T-helper 2 cell treated with Interferon-gamma antibody and Interleukin-4, amounts not matched to agents 100 ng/mL and 5 ng/mL, for 36 hours (primary cell): ENCODE results near the gene NFATC2. TPM values are rescaled to one million over a fixed set of nuclear protein-coding genes. Genes with fewer than 3 reads are reported as not detected.

ENCODE experiments used
- intact Hi-C: fragments of 100-400 bp; cut with micrococcal nuclease; formaldehyde crosslinking; loops from one replicate; pipeline ENCODE4 v1.15.1; 2023
- total RNA-seq: library from RNA; stranded (reverse); gene quantifications from 2 replicates; pipeline ENCODE4 v1.2.3, GENCODE V29; 2022

The NFATC2 gene
- total RNA-seq, 1 donor from 2014 or later = 62.3 TPM

GRCh38 chr20:51366155-51366886 lies 176.2 kb downstream of the NFATC2 start:
- intact Hi-C loops = no loop called here

- intact Hi-C loops = no loop called here
Measured at GRCh38 chr20:51365670-51366069, 176.8 kb downstream of the NFATC2 start.

- intact Hi-C loops = no loop called here
Measured at GRCh38 chr20:51363813-51364212, 178.7 kb downstream of the NFATC2 start.

- intact Hi-C loops = no loop called here
Measured at GRCh38 chr20:51363378-51363777, 179.1 kb downstream of the NFATC2 start.

GRCh38 chr20:51362254-51362653 lies 180.3 kb downstream of the NFATC2 start:
- intact Hi-C loops = no loop called here

- intact Hi-C loops = no loop called here
Measured at GRCh38 chr20:51361258-51361657, 181.3 kb downstream of the NFATC2 start.

GRCh38 chr20:51360451-51361201 lies 181.9 kb downstream of the NFATC2 start:
- intact Hi-C loops = no loop called here

- intact Hi-C loops = no loop called here
Measured at GRCh38 chr20:51359947-51360346, 182.6 kb downstream of the NFATC2 start.

- intact Hi-C loops = no loop called here
Measured at GRCh38 chr20:51359401-51359800, 183.1 kb downstream of the NFATC2 start.

- intact Hi-C loops = no loop called here
Measured at GRCh38 chr20:51358032-51358724, 184.3 kb downstream of the NFATC2 start.

GRCh38 chr20:51357543-51357942 lies 185.0 kb downstream of the NFATC2 start:
- intact Hi-C loops = no loop called here

- intact Hi-C loops = no loop called here
Measured at GRCh38 chr20:51356871-51357270, 185.6 kb downstream of the NFATC2 start.

GRCh38 chr20:51354769-51355319 lies 187.7 kb downstream of the NFATC2 start:
- intact Hi-C loops = no loop called here

GRCh38 chr20:51354191-51354768 lies 188.2 kb downstream of the NFATC2 start:
- intact Hi-C loops = no loop called here

- intact Hi-C loops = no loop called here
Measured at GRCh38 chr20:51353491-51353890, 189.0 kb downstream of the NFATC2 start.

GRCh38 chr20:51352791-51353190 lies 189.7 kb downstream of the NFATC2 start:
- intact Hi-C loops = no loop called here

GRCh38 chr20:51350941-51351631 lies 191.4 kb downstream of the NFATC2 start:
- intact Hi-C loops = no loop called here

GRCh38 chr20:51348876-51349275 lies 193.6 kb downstream of the NFATC2 start:
- intact Hi-C loops = no loop called here

- intact Hi-C loops = no loop called here
Measured at GRCh38 chr20:51347831-51348230, 194.7 kb downstream of the NFATC2 start.

GRCh38 chr20:51346686-51347485 lies 195.6 kb downstream of the NFATC2 start:
- intact Hi-C loops = no loop called here
